Stimulated activated CD8-positive, alpha-beta memory T cell treated with anti-CD3 and anti-CD28 coated beads, Interleukin-4, amount 100 ng/mL, for 1 hour (primary cell): ENCODE data around the gene RNF31.
A peak's percentile ranks its signal among the peaks of the same experiment; 100 is the strongest.

Experiments used
- DNase-seq, 2 donors: peaks; one replicate each; pipeline ENCODE4 v3.0.0-alpha.2; 2020; ENCODE audit warnings: low read depth in 2 of 2, low spot score in 1 of 2

RNF31 gene

GRCh38 chr14:24137529-24138395, 9.5 kb upstream of the RNF31 start:
- DNase-seq: no peak

- no peak for DNase-seq
Observed at GRCh38 chr14:24138396-24139271, 8.7 kb upstream of the RNF31 start.

GRCh38 chr14:24139272-24139934, 7.9 kb upstream of the RNF31 start:
- DNase-seq: no peak

- peak; percentile 98 to 99 for DNase-seq
Observed at GRCh38 chr14:24141097-24141880, 6.0 kb upstream of the RNF31 start, which contains the start of gene EMC9. Gene EMC9, minus strand, starts transcription at chr14:24141591. Its CDS starts 287 bp downstream, at chr14:24141304.

GRCh38 chr14:24143511-24143910, 3.8 kb upstream of the RNF31 start:
- DNase-seq: no peak

DNA sequence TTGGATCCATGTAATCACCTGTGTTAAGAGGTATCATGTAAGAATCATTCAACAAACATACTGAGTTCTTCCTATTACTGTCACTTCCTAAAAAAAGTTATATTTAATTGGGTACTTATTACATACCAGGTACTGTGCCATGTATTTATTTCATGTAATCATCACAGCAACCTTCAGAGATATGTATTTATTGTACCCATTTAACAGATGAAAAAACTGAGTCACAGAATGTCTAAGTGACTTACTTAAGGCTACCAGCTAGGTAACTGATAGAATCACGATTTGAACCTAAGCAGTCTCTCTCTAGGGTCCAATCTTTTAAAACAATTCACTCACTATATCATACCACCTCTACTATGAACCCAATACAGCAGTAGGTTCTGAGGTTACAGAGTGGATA, 2.8 kb upstream of the RNF31 start:
- DNase-seq: no peak

DNA sequence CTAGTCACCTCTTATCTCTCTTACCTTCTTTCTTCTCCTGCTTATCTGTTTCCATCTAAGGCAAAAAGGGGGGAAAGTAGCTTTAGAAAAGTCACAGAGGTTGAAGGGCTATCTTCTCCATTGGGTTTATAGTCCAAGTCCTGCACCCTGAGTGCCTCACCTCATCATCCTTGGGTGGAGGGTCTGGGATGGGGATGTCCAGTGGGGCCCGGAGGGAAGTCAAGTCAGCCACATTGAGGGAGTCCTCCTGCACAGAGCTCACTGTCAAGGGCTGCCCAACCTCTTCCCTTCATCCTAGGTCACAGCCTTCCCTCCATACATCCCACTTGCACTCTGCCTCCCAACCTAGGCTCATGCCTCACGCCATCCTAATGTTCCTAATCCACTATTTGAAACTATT, 2.1 kb upstream of the RNF31 start:
- DNase-seq: no peak

GRCh38 chr14:24145690-24146452, 1.4 kb upstream of the RNF31 start:
- DNase-seq: no peak

GRCh38 chr14:24146453-24146977, 783 bp upstream of the RNF31 start, which contains the start of gene PSME2:
Gene PSME2, minus strand, starts transcription at chr14:24146610. Its CDS starts 29 bp downstream, at chr14:24146581.
- DNase-seq: peak; percentile 65 to 69

GRCh38 chr14:24147761-24148428, 597 bp downstream of the RNF31 start:
- DNase-seq: no peak

GRCh38 chr14:24149302-24149969, 2.1 kb downstream of the RNF31 start:
- DNase-seq: no peak

- DNase-seq: no peak
Observed at GRCh38 chr14:24150061-24150460, 2.8 kb downstream of the RNF31 start.

DNA sequence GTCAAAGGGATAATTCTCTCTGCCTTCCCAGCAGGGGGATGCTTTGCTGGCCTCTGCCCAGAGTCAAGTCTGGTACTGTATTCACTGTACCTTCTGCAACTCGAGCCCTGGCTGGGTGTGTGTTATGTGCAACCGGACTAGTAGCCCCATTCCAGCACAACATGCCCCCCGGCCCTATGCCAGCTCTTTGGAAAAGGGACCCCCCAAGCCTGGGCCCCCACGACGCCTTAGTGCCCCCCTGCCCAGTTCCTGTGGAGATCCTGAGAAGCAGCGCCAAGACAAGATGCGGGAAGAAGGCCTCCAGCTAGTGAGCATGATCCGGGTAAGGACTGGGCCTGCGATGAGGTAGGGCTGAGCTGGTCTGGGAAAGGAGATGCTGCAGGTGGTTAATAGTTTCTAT, 3.3 kb downstream of the RNF31 start:
- no peak for DNase-seq

GRCh38 chr14:24150993-24151392, 3.7 kb downstream of the RNF31 start:
- DNase-seq: no peak

DNA sequence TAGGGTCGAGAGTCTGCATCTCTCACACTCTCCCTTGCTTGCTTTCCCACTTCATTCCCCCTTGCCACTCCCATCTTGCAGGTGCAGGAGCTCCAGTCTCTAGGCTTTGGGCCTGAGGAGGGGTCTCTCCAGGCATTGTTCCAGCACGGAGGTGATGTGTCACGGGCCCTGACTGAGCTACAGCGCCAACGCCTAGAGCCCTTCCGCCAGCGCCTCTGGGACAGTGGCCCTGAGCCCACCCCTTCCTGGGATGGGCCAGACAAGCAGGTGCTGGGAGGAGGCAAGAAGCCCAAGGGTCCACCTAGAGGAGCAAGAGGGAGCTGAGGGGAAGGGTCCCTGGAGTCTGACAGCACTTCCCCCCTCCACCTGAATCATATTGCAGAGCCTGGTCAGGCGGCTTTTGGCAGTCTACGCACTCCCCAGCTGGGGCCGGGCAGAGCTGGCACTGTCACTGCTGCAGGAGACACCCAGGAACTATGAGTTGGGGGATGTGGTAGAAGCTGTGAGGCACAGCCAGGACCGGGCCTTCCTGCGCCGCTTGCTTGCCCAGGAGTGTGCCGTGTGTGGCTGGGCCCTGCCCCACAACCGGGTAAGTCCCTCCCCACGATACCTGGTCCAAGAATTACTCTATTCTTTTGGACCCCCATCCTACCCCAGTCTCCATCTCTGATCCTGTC, 4.2 kb downstream of the RNF31 start:
- no peak for DNase-seq

- no peak for DNase-seq
Observed at GRCh38 chr14:24155100-24155499, 7.8 kb downstream of the RNF31 start.

GRCh38 chr14:24156840-24157239, 9.5 kb downstream of the RNF31 start:
- no peak for DNase-seq

- no peak for DNase-seq
Observed at GRCh38 chr14:24157331-24157730, 10.0 kb downstream of the RNF31 start.
